ENCODE measurements around the gene MTRF1L. TPM values are rescaled to one million over a fixed set of nuclear protein-coding genes. Genes with fewer than 3 reads are reported as not detected.
"Not testable (repeated sequence)": the region's sequence is repeated elsewhere in the genome, so short reads cannot be mapped to it uniquely, and the experiment has no call there.

Gene MTRF1L
- total RNA-seq, 1 experiment from 2014 or later, result 30.0 TPM

- peaks cover 75% of the 10 kb centered on the region for H3K36me3 ChIP-seq
- H3K27me3 ChIP-seq (replicated peaks), result no peaks in the 10 kb centered on the region
- H3K27ac ChIP-seq, result no peak overlapping the region
- H3K4me1 ChIP-seq (replicated peaks), result no peaks in the 10 kb centered on the region
- H3K4me3 ChIP-seq, result no peak overlapping the region
- no peaks in the 10 kb centered on the region for H3K9me3 ChIP-seq (replicated peaks)
- no peak for DNase-seq (ENCODE audit: low read depth in 1 of 2, low spot score in 2 of 2)
Measured at GRCh38 chr6:152993431-152993830, 9.1 kb downstream of the MTRF1L start.

GRCh38 chr6:152986978-152987377 is 15.5 kb downstream of the MTRF1L start:
- H3K4me1 ChIP-seq (replicated peaks), result peaks cover 10% of the 10 kb centered on the region

GRCh38 chr6:152985300-152985699 is 17.2 kb downstream of the MTRF1L start:
- not testable (repeated sequence) for H3K27ac ChIP-seq; H3K27me3 ChIP-seq (replicated peaks); H3K9me3 ChIP-seq (replicated peaks); DNase-seq (ENCODE audit: low read depth in 1 of 2, low spot score in 2 of 2); H3K4me3 ChIP-seq
- Histone ChIP-seq H3K36me3 (peaks cover 42% of the 10 kb centered on the region), H3K4me1 (replicated peaks) (peaks cover 15% of the 10 kb centered on the region)

More at GRCh38 chr6:152986978-152987377, 15.5 kb downstream of the MTRF1L start:
- no peak for DNase-seq (ENCODE audit: low read depth in 1 of 2, low spot score in 2 of 2)
- Histone ChIP-seq H3K27me3 (replicated peaks) (no peaks in the 10 kb centered on the region), H3K36me3 (peaks cover 44% of the 10 kb centered on the region), H3K9me3 (replicated peaks) (no peaks in the 10 kb centered on the region), H3K4me3 (no peak overlapping the region), H3K27ac (no peak overlapping the region)

- Histone ChIP-seq H3K27me3 (replicated peaks) (no peaks in the 10 kb centered on the region), H3K9me3 (replicated peaks) (no peaks in the 10 kb centered on the region), H3K27ac (peak overlapping the region; percentile 86), H3K4me3 (peak overlapping the region; percentile 82), H3K4me1 (replicated peaks) (peaks cover 22% of the 10 kb centered on the region), H3K36me3 (peaks cover 45% of the 10 kb centered on the region)
- DNase-seq (ENCODE audit: low read depth in 1 of 2, low spot score in 2 of 2), result peak in 1 of 2 experiments; percentile 27
Measured at GRCh38 chr6:152984513-152984872, 18.0 kb downstream of the MTRF1L start.

GRCh38 chr6:152983637-152984512 is 18.6 kb downstream of the MTRF1L start:
- peak overlapping the region; percentile 86 for H3K27ac ChIP-seq
- peaks cover 27% of the 10 kb centered on the region for H3K4me1 ChIP-seq (replicated peaks)
- peak; percentile 85 to 99 for DNase-seq (ENCODE audit: low read depth in 1 of 2, low spot score in 2 of 2)
- peak overlapping the region; percentile 82 for H3K4me3 ChIP-seq
- H3K27me3 ChIP-seq (replicated peaks), result no peaks in the 10 kb centered on the region
- H3K36me3 ChIP-seq, result peaks cover 51% of the 10 kb centered on the region
- H3K9me3 ChIP-seq (replicated peaks), result no peaks in the 10 kb centered on the region

- H3K36me3 ChIP-seq, result peaks cover 56% of the 10 kb centered on the region
- H3K4me1 ChIP-seq (replicated peaks), result peaks cover 33% of the 10 kb centered on the region
Measured at GRCh38 chr6:152982904-152983636, 19.4 kb downstream of the MTRF1L start, which contains the start of gene FBXO5. FBXO5 (minus strand) TSS chr6:152983041; CDS start chr6:152982959, 82 bp downstream.

GRCh38 chr6:152981989-152982903 is 20.3 kb downstream of the MTRF1L start:
- H3K27me3 ChIP-seq (replicated peaks), result no peaks in the 10 kb centered on the region
- H3K4me3 ChIP-seq, result peak overlapping the region; percentile 82
- peak in 1 of 2 experiments; percentile 43 for DNase-seq (ENCODE audit: low read depth in 1 of 2, low spot score in 2 of 2)
- peaks cover 41% of the 10 kb centered on the region for H3K4me1 ChIP-seq (replicated peaks)
- peaks cover 64% of the 10 kb centered on the region for H3K36me3 ChIP-seq
- H3K27ac ChIP-seq, result peak overlapping the region; percentile 71
- H3K9me3 ChIP-seq (replicated peaks), result no peaks in the 10 kb centered on the region

More at GRCh38 chr6:152982904-152983636, 19.4 kb downstream of the MTRF1L start, which contains the start of gene FBXO5:
- no peaks in the 10 kb centered on the region for H3K27me3 ChIP-seq (replicated peaks)
- peak within 1 kb of the TSS; percentile 86 for H3K27ac ChIP-seq
- DNase-seq (ENCODE audit: low read depth in 1 of 2, low spot score in 2 of 2), result peak; percentile 98 to 100
- H3K9me3 ChIP-seq (replicated peaks), result no peaks in the 10 kb centered on the region
- peak within 1 kb of the TSS; percentile 82 for H3K4me3 ChIP-seq

GRCh38 chr6:152981219-152981618 is 21.3 kb downstream of the MTRF1L start:
- peaks cover 70% of the 10 kb centered on the region for H3K36me3 ChIP-seq
- H3K9me3 ChIP-seq (replicated peaks), result no peaks in the 10 kb centered on the region
- no peaks in the 10 kb centered on the region for H3K27me3 ChIP-seq (replicated peaks)
- peak overlapping the region; percentile 82 for H3K4me3 ChIP-seq
- H3K4me1 ChIP-seq (replicated peaks), result peaks cover 51% of the 10 kb centered on the region
- H3K27ac ChIP-seq, result no peak overlapping the region
- DNase-seq (ENCODE audit: low read depth in 1 of 2, low spot score in 2 of 2), result no peak

- Histone ChIP-seq H3K4me3 (peak overlapping the region; percentile 82), H3K27me3 (replicated peaks) (no peaks in the 10 kb centered on the region), H3K4me1 (replicated peaks) (peaks cover 52% of the 10 kb centered on the region), H3K27ac (no peak overlapping the region), H3K36me3 (peaks cover 72% of the 10 kb centered on the region), H3K9me3 (replicated peaks) (no peaks in the 10 kb centered on the region)
- DNase-seq (ENCODE audit: low read depth in 1 of 2, low spot score in 2 of 2), result no peak
Measured at GRCh38 chr6:152980656-152981055, 21.9 kb downstream of the MTRF1L start.

GRCh38 chr6:152979116-152979515 is 23.4 kb downstream of the MTRF1L start:
- Histone ChIP-seq H3K36me3 (peaks cover 81% of the 10 kb centered on the region), H3K27me3 (replicated peaks) (no peaks in the 10 kb centered on the region), H3K4me1 (replicated peaks) (peaks cover 49% of the 10 kb centered on the region), H3K4me3 (no peak overlapping the region), H3K9me3 (replicated peaks) (no peaks in the 10 kb centered on the region), H3K27ac (no peak overlapping the region)
- no peak for DNase-seq (ENCODE audit: low read depth in 1 of 2, low spot score in 2 of 2)

- Histone ChIP-seq H3K27me3 (replicated peaks) (no peaks in the 10 kb centered on the region), H3K4me3 (no peak overlapping the region), H3K4me1 (replicated peaks) (peaks cover 49% of the 10 kb centered on the region), H3K27ac (no peak overlapping the region), H3K36me3 (peaks cover 87% of the 10 kb centered on the region), H3K9me3 (replicated peaks) (no peaks in the 10 kb centered on the region)
- DNase-seq (ENCODE audit: low read depth in 1 of 2, low spot score in 2 of 2), result no peak
Measured at GRCh38 chr6:152978058-152978457, 24.5 kb downstream of the MTRF1L start.

- Histone ChIP-seq H3K27me3 (replicated peaks) (no peaks in the 10 kb centered on the region), H3K9me3 (replicated peaks) (no peaks in the 10 kb centered on the region), H3K4me1 (replicated peaks) (peaks cover 49% of the 10 kb centered on the region), H3K27ac (no peak overlapping the region), H3K4me3 (no peak overlapping the region), H3K36me3 (peaks cover 90% of the 10 kb centered on the region)
- no peak for DNase-seq (ENCODE audit: low read depth in 1 of 2, low spot score in 2 of 2)
Measured at GRCh38 chr6:152977556-152977955, 25.0 kb downstream of the MTRF1L start.

GRCh38 chr6:152976749-152977148 is 25.8 kb downstream of the MTRF1L start:
- no peaks in the 10 kb centered on the region for H3K27me3 ChIP-seq (replicated peaks)
- H3K4me1 ChIP-seq (replicated peaks), result peaks cover 49% of the 10 kb centered on the region
- peaks cover 92% of the 10 kb centered on the region for H3K36me3 ChIP-seq
- no peak overlapping the region for H3K27ac ChIP-seq
- no peak overlapping the region for H3K4me3 ChIP-seq
- no peaks in the 10 kb centered on the region for H3K9me3 ChIP-seq (replicated peaks)
- no peak for DNase-seq (ENCODE audit: low read depth in 1 of 2, low spot score in 2 of 2)
